IgD-negative memory B cell (primary cell): ENCODE data around the gene CUX1. TPM values are rescaled to one million over a fixed set of nuclear protein-coding genes. Genes with fewer than 3 reads are reported as not detected.

Experiments
- H3K27ac Mint-ChIP-seq, 3 donors: one replicate each; pipeline ENCODE4 v1.8.0; 2020 to 2022; ENCODE audit warnings: mild to moderate bottlenecking in 3 of 3, mixed read lengths in 3 of 3, moderate library complexity in 1 of 3
- H3K27me3 Mint-ChIP-seq: one replicate; pipeline ENCODE4 v1.8.0; 2021; ENCODE audit warnings: mixed read lengths
- H3K36me3 Mint-ChIP-seq: one replicate; pipeline ENCODE4 v1.8.0; 2020; ENCODE audit warnings: mild to moderate bottlenecking, mixed read lengths
- H3K4me1 Mint-ChIP-seq, 3 donors: one replicate each; pipeline ENCODE4 v1.8.0; 2020 to 2022; ENCODE audit warnings: mixed read lengths in 3 of 3, mild to moderate bottlenecking in 1 of 3
- H3K4me3 Mint-ChIP-seq, 4 donors: one replicate each; pipeline ENCODE4 v1.8.0; 2020 to 2022; ENCODE audit warnings: mild to moderate bottlenecking in 4 of 4, mixed read lengths in 4 of 4, moderate library complexity in 3 of 4
- H3K9me3 Mint-ChIP-seq, 3 donors: one replicate each; pipeline ENCODE4 v1.8.0; 2020 to 2021; ENCODE audit warnings: mixed read lengths in 3 of 3, mild to moderate bottlenecking in 1 of 3
- polyA plus RNA-seq: library from polyadenylated mRNA; unstranded; fragments of 300-500 nt; fragmentation: Illumina TruSeq; gene quantifications from one replicate; pipeline ENCODE4 v1.2.3, GENCODE V29; 2021

CUX1 gene, protein sequence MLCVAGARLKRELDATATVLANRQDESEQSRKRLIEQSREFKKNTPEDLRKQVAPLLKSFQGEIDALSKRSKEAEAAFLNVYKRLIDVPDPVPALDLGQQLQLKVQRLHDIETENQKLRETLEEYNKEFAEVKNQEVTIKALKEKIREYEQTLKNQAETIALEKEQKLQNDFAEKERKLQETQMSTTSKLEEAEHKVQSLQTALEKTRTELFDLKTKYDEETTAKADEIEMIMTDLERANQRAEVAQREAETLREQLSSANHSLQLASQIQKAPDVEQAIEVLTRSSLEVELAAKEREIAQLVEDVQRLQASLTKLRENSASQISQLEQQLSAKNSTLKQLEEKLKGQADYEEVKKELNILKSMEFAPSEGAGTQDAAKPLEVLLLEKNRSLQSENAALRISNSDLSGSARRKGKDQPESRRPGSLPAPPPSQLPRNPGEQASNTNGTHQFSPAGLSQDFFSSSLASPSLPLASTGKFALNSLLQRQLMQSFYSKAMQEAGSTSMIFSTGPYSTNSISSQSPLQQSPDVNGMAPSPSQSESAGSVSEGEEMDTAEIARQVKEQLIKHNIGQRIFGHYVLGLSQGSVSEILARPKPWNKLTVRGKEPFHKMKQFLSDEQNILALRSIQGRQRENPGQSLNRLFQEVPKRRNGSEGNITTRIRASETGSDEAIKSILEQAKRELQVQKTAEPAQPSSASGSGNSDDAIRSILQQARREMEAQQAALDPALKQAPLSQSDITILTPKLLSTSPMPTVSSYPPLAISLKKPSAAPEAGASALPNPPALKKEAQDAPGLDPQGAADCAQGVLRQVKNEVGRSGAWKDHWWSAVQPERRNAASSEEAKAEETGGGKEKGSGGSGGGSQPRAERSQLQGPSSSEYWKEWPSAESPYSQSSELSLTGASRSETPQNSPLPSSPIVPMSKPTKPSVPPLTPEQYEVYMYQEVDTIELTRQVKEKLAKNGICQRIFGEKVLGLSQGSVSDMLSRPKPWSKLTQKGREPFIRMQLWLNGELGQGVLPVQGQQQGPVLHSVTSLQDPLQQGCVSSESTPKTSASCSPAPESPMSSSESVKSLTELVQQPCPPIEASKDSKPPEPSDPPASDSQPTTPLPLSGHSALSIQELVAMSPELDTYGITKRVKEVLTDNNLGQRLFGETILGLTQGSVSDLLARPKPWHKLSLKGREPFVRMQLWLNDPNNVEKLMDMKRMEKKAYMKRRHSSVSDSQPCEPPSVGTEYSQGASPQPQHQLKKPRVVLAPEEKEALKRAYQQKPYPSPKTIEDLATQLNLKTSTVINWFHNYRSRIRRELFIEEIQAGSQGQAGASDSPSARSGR (N-terminal part only)
- polyA plus RNA-seq = 22.2 TPM

DNA sequence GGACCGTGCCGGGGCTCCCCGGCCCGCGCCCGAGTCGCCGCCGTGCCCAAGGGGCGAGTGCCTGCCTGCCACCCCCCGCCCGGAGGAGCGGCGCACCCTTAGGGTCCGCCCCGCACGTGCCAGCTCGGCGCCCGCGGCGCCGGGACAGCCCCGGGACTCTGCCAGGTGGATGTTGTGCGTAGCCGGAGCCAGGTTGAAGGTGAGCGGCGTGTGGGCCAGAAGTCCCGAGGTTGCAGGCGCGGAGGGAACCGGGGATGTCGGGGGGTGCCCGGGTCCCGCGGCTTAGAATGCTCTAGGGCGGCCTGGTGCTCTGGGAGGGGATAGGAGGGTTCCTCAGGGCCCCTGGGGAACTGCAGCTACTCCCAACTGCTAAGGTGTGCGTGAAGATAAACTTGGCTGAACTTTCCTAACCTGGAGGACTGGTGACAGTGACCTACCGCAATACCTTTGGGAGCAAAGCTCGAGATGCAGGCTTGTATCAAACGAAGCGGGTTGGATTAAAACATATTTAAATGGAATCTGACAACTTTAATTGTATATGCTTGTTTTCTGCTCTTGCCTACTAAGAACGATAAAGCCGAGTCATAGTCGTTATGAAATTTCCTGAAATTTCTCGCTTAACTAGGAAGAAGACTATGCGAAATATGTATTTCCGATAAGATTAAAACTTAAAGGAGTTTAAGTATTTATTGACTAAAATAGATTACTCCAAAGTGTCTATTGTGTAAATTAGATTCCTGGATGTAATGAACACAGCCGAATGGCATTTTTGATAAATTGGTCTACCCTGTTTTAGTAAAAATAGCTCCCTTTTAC, at the start of gene CUX1:
Gene CUX1 (plus strand): TSS at position 156 of the 816 bp plus-strand sequence. CDS start 14 bp downstream, at position 170.
- Mint-ChIP-seq H3K27me3 (no peaks in the 10 kb centered on the region), H3K9me3 (no peaks in the 10 kb centered on the region), H3K27ac (peak within 1 kb of the TSS; percentile 75 to 90 (median 87)), H3K4me3 (peak within 1 kb of the TSS; percentile 83 to 94 (median 92)), H3K4me1 (peaks cover 20 to 35% (median 22%) of the 10 kb centered on the region in 3 donors), H3K36me3 (no peaks in the 10 kb centered on the region)

DNA sequence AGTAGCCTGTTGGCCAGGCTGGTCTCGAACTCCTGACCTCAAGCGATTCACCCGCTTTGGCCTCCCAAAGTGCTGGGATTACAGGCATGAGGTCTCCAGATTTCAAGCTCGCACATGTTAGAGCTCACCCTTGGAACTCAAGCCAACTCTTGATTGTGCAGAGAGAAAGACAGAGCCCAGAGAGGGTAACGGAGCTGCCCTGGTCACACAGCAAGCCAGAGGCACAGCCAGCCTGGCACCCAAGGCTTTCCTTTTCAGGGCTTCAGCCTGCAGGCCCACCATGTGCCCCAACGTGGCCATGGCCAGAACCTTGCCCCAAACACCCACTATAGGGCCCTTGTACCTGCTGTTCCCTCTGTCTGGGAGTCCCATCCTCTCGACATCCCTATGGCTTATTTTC, 49.1 kb upstream of the CUX1 start:
- Mint-ChIP-seq H3K4me3 (no peak overlapping the region), H3K27me3 (peaks cover 7% of the 10 kb centered on the region), H3K27ac (peak overlapping the region in 1 of 3 donors; percentile 79), H3K36me3 (peaks cover 1% of the 10 kb centered on the region), H3K4me1 (no peaks in the 10 kb centered on the region), H3K9me3 (no peaks in the 10 kb centered on the region)

DNA sequence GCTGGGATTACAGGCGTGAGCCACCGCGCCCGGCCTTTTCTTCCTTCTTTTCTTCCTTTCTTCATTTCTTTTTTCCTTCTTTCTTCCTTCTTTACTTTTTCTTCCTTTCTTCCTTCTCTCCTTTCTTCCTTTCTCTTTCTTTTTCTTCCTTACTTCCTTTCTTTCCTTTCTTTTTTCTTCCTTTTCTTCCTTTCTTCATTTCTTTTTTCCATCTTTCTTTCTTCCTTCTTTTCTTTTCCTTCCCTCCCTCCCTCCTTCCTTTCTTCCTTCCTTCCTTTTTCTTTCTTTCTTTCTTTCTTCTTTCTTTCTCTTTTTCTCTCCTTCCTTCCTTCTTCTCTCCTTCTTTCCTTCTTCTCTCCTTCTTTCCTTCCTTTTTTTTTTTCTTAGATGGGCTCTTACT, 47.0 kb upstream of the CUX1 start:
- no peak overlapping the region for H3K27ac Mint-ChIP-seq
- H3K36me3 Mint-ChIP-seq = no peaks in the 10 kb centered on the region
- peaks cover 11% of the 10 kb centered on the region for H3K27me3 Mint-ChIP-seq
- H3K9me3 Mint-ChIP-seq = no peaks in the 10 kb centered on the region
- H3K4me3 Mint-ChIP-seq = no peak overlapping the region
- no peaks in the 10 kb centered on the region for H3K4me1 Mint-ChIP-seq

DNA sequence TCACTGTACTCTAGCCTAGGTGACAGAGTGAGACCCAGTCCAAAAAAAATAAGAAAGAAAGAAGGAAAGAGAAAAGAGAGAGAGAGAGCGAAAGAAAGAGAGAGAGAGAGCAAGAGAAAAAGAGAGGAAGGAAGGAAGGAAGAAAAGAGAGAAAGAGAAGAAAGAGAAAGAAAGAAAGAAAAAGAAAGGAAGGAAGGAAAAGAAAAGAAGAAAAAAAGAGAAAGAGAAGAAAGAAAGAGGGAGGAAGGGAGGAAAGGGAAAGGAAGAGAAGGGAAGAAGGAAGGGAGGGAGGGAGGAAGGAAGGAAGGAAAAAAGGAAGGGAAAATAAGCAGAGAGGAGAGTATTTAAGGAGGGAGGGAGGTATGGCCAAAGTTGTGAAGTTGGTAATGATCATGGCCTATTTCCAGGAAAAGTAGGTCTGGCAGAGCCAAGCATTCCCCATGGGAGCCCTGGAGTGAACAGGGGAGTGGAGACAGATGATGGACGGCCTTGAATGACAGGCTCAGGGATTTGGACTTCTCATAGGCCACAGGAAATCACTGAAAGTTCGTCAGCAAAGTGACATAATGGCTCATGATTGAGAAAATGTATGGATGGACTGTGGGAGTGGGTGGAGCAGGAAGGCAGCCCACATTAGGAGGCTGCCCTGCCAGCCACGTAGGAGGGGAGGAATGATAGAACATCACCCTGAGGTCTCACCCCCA, 44.8 kb upstream of the CUX1 start:
- Mint-ChIP-seq H3K4me1 (no peaks in the 10 kb centered on the region), H3K27me3 (peaks cover 11% of the 10 kb centered on the region), H3K4me3 (no peak overlapping the region), H3K27ac (no peak overlapping the region), H3K9me3 (no peaks in the 10 kb centered on the region), H3K36me3 (no peaks in the 10 kb centered on the region)

DNA sequence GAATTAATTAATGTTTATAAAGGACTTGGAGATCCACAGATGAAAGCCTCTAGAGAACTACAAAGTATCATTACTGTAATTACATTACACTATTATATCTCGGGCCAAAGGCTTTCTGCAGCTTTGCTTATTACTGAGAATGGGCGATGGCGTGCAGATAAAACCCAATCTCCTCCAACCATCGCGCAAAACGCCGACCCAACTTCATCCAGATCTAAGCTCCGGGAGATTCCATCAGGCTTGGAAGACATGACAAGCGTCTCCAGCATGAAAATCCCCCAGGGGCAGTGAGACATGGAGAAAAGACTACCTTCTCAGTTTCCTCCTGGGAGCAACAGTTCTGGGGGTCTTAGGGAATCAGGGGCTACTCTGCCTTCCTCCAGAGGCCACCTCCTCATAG, 42.2 kb upstream of the CUX1 start:
- peaks cover 0 to 2% (median 0%) of the 10 kb centered on the region in 3 donors for H3K9me3 Mint-ChIP-seq

DNA sequence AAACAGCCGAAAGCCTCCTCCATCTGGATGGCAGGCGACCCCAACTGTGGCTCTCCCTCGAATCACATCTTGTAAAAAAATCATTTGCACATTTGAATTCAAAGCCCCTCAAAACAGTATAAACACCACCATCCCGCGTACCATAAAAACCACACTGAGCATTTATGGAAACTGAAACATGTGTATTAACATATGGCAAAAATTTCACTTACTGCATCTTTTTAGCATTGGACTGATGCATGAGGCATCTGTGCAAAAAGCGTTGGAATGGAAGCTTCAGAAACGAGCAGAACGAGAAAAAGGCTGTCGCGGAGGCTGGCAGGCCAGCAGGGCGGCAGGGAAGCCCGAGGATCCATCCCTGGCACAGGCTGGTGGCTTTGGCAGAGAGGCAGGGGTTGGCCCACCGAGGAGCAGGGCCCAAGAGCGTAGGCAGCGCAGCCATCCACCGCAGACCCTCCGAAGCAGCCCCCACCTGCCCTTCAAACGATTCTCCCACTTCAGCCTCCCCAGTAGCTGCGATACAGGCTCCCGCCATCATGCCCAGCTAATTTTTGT, 39.3 kb upstream of the CUX1 start:
- Mint-ChIP-seq H3K27me3 (peaks cover 6% of the 10 kb centered on the region), H3K4me1 (no peaks in the 10 kb centered on the region), H3K4me3 (no peak overlapping the region), H3K27ac (peak overlapping the region in 1 of 3 donors; percentile 59), H3K36me3 (no peaks in the 10 kb centered on the region), H3K9me3 (peaks cover 0 to 2% (median 0%) of the 10 kb centered on the region in 3 donors)

More for the DNA sequence above, 42.2 kb upstream of the CUX1 start:
- Mint-ChIP-seq H3K36me3 (no peaks in the 10 kb centered on the region), H3K27me3 (peaks cover 11% of the 10 kb centered on the region), H3K4me1 (no peaks in the 10 kb centered on the region), H3K4me3 (no peak overlapping the region), H3K27ac (no peak overlapping the region)

DNA sequence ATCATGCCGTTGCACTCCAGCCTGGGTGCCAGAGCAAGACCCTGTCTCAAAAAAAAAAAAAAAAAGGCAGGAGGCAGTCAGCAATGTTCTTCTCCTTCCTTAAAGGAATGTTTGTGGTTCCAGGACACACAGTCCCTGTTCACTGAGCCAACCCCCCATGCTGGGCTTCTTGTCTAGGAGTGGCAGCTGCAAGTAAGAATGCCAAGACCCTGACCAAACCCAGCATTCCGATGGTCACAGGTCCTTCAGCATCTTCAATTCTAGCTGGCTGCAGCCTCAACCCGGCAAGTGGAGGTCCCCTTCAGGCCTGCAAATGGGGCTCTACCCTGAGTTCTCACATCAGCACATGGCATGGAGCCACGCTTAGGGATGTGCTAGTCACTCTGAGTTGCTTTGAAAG, 38.2 kb upstream of the CUX1 start:
- Mint-ChIP-seq H3K4me1 (peaks cover 0 to under 1% (median 0%) of the 10 kb centered on the region in 3 donors), H3K27me3 (peaks cover 9% of the 10 kb centered on the region), H3K4me3 (no peak overlapping the region), H3K36me3 (no peaks in the 10 kb centered on the region), H3K27ac (no peak overlapping the region), H3K9me3 (peaks cover 0 to 2% (median 0%) of the 10 kb centered on the region in 3 donors)

DNA sequence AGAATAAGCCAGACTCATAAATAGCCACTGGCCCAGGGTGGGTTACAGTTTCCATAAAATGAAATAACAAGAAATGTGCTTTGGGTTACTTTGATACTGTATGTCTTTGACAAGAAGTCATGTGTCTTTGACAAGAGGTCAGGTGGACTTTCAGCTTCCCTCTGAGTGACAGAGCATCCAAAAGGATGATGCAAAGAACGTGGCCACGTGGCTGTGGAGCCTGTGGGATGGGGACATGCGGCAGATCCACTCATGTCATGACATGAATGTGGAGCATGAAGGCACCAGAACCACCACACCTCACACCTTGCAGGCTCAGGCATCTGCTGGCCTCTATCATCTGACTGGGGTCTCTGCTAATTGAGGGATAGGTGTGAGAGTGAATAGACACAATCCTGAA, 37.1 kb upstream of the CUX1 start:
- H3K27ac Mint-ChIP-seq = no peak overlapping the region
- H3K27me3 Mint-ChIP-seq = peaks cover 10% of the 10 kb centered on the region
- H3K36me3 Mint-ChIP-seq = no peaks in the 10 kb centered on the region
- H3K4me1 Mint-ChIP-seq = peaks cover 0 to 4% (median 1%) of the 10 kb centered on the region in 3 donors
- H3K4me3 Mint-ChIP-seq = no peak overlapping the region
- H3K9me3 Mint-ChIP-seq = peaks cover 0 to 2% (median 0%) of the 10 kb centered on the region in 3 donors

DNA sequence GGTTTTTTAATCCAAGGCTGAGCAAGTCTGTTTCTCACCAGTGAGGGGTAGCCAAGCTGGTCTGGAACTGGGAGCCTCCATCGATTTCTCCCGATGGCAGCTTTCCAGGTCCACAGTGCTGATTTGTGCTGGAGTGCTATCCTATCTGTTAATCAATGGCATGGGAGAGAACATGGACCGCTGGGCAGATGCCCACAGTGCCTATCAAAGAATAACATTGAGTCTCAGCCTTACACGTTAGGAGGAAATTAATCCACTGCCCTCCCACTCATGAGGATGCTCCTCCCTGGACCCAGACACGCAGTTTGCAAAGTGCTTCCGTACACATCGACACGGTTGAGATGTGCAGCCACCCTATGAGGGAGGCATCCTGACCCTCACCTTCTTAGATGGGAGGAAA, 36.0 kb upstream of the CUX1 start:
- peaks cover 0 to 4% (median 1%) of the 10 kb centered on the region in 3 donors for H3K4me1 Mint-ChIP-seq

DNA sequence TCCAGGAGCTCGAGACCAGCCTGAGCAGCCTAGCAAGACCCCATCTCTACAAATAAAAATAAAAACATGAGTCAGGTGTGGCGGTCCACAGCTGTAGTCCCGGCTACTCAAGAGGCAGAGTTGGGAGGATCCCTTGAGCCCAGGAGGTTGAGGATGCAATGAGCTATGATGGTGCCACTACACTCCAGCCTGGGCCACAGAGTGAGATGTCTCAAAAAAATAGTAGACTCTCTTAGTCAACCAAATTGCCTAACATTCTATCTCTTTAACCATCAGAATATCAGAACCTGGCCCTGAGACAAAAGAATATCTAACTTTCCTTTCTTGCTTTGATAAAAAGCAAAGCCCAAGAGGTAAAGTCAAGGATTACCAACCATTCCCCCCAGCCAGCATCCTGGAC, 35.0 kb upstream of the CUX1 start:
- Mint-ChIP-seq H3K27me3 (peaks cover 13% of the 10 kb centered on the region), H3K4me3 (no peak overlapping the region), H3K36me3 (no peaks in the 10 kb centered on the region), H3K9me3 (peaks cover 0 to 2% (median 0%) of the 10 kb centered on the region in 3 donors), H3K27ac (no peak overlapping the region), H3K4me1 (peaks cover 0 to 4% (median 1%) of the 10 kb centered on the region in 3 donors)

More for the DNA sequence above, 36.0 kb upstream of the CUX1 start:
- Mint-ChIP-seq H3K9me3 (peaks cover 0 to 2% (median 0%) of the 10 kb centered on the region in 3 donors), H3K27ac (no peak overlapping the region), H3K4me3 (no peak overlapping the region), H3K36me3 (no peaks in the 10 kb centered on the region), H3K27me3 (peaks cover 13% of the 10 kb centered on the region)

DNA sequence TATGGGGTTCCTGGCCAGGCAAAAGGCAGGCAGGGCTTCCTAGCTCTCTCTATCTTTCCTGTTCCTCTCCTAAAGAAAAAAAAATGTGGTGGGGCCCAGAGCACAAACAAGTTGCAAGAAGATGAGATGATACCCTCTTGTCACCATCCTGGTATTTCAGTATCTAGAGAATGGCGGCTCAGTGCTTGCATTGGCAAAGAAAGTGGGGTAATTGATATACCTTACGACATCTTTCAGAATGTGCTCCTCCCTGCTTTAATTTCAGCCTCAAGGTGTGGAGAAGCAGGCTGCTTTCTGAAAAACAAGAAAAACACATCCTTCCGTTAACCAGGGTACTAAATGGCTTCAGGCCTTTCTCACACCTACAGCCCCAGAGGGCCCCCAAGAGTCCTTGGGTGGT, 34.5 kb upstream of the CUX1 start:
- H3K36me3 Mint-ChIP-seq = no peaks in the 10 kb centered on the region
- peaks cover 0 to 4% (median 1%) of the 10 kb centered on the region in 3 donors for H3K4me1 Mint-ChIP-seq
- peaks cover 13% of the 10 kb centered on the region for H3K27me3 Mint-ChIP-seq
- no peak overlapping the region for H3K4me3 Mint-ChIP-seq
- H3K9me3 Mint-ChIP-seq = peaks cover 0 to 1% (median 0%) of the 10 kb centered on the region in 3 donors
- H3K27ac Mint-ChIP-seq = no peak overlapping the region

DNA sequence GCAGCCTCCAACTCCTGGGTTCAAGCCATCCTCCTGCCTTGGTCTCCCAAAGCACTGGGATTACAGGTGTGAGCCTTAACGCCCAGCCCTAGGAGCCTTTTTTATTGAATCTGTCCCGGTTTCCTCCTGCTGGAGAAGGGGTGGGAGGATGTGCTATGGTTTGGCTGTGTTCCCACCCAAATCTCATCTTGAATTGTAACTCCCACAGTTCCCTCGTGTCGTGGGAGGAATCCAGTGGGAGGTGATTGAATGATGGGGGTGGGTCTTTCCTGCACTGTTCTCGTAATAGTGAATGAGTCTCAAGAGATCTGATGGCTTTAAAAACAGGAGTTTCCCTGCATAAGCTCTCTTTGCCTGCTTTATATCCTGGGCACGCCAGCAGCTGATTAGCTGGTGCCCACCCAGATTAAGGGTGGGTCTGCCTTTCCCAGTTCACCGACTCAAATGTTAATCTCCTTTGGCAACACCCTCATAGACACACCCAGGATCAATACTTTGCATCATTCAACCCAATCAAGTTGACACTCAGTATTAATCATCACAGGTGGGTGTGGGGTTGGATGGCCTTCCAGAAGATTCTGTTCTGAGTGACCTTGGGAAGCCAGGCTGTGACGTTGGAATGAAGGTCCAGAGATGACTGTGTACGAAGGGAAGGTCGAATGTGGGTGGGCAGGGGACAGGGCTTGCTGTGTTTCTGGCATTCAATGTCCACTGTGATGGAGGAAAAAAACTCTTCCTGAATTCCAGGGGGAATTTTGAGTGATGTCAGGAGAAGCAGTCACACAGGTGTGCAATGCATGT, 33.8 kb upstream of the CUX1 start:
- Mint-ChIP-seq H3K36me3 (no peaks in the 10 kb centered on the region), H3K4me1 (peaks cover 0 to 4% (median 1%) of the 10 kb centered on the region in 3 donors), H3K4me3 (no peak overlapping the region), H3K27ac (no peak overlapping the region), H3K27me3 (peaks cover 13% of the 10 kb centered on the region), H3K9me3 (no peaks in the 10 kb centered on the region)
